HepG2 (cell line): ENCODE data around the gene SHANK2. TPM values are rescaled to one million over a fixed set of nuclear protein-coding genes. Genes with fewer than 3 reads are reported as not detected.

ENCODE experiments used
- ATAC-seq: fragments of 200-7000 bp; cut with Tn5 transposase; 3 replicates; pipeline ENCODE4 v1.9.1; 2020; ENCODE audit warnings: mild to moderate bottlenecking, moderate library complexity
- BruUV-seq: library from RNA; stranded (reverse); fragments of 400-500 nt; replicated peaks from 2 replicates; lab custom pipeline; 2021; lab: Mats Ljungman, UMichigan
- CTCF ChIA-PET: fragments of 300-600 bp; formaldehyde crosslinking; extraction: SDS; loops from one replicate; lab custom pipeline; 2021; ENCODE audit warnings: low total read pairs, inconsistent platforms, low intra/inter-chr PET ratio; lab: Yijun Ruan, JAX
- POLR2A ChIA-PET: fragments of 350-600 bp; sonication (Branson Sonifier 250); formaldehyde crosslinking; loops from one replicate; lab custom pipeline; 2020; ENCODE audit warnings: antibody characterized with exemption, inconsistent platforms; lab: Yijun Ruan, JAX
- DNase-seq: peaks from one replicate; pipeline ENCODE4 v3.0.0-alpha.2; 2015; ENCODE audit warnings: low spot score
- FAIRE-seq: peaks from 3 replicates; lab custom pipeline; 2011; peaks lifted over from hg19 to GRCh38; lab: Jason Lieb, UNC
- H2AFZ ChIP-seq: one replicate; pipeline ENCODE4 v1.6.1; 2011; ENCODE audit warnings: low read length, inconsistent platforms
- H3K27ac ChIP-seq: fragments of 300-600 bp; 3 replicates; pipeline ENCODE4 v1.8.0; 2011; ENCODE audit warnings: mixed run types, mild to moderate bottlenecking, mixed read lengths, low read length, inconsistent platforms; ENCODE audit not compliant: insufficient read depth; ENCODE audit errors: extremely low read length
- H3K27me3 ChIP-seq, 2 experiments: fragments of 200-600 bp in 1 of 2; 2 replicates in 1 of 2; 3 replicates in 1 of 2; pipeline versions ENCODE4 v1.6.0 to v1.8.0; 2011; ENCODE audit warnings: low read length in 2 of 2, mild to moderate bottlenecking in 2 of 2, moderate library complexity in 2 of 2, inconsistent platforms in 1 of 2; ENCODE audit not compliant: insufficient read depth in 2 of 2, control insufficient read depth in 1 of 2
- H3K36me3 ChIP-seq, 2 experiments: fragments of 200-600 bp in 1 of 2; replicated peaks in 1 of 2; 2 replicates in 1 of 2; 3 replicates in 1 of 2; pipeline versions ENCODE4 v1.5.1 to v1.8.0; 2011; ENCODE audit warnings: low read length in 2 of 2, inconsistent platforms in 1 of 2; ENCODE audit not compliant: insufficient read depth in 2 of 2, control insufficient read depth in 1 of 2
- H3K4me1 ChIP-seq: 2 replicates; pipeline ENCODE4 v1.5.1; 2012; ENCODE audit warnings: low read length, inconsistent platforms; ENCODE audit not compliant: insufficient read depth
- H3K4me2 ChIP-seq: 2 replicates; pipeline ENCODE4 v1.6.0; 2011; ENCODE audit warnings: low read depth, low read length, inconsistent platforms
- H3K4me3 ChIP-seq, 3 experiments: fragments of 200-600 bp in 1 of 3; sonication (generic), shearing (Covaris generic) in 1 of 3; replicated peaks in 1 of 3; 2 replicates each; pipeline ENCODE4 v1.5.1; 2011 to 2016; ENCODE audit warnings: low read length in 3 of 3, inconsistent platforms in 2 of 3, low read depth in 2 of 3, mild to moderate bottlenecking in 2 of 3, control low read depth in 1 of 3, mixed read lengths in 1 of 3; ENCODE audit not compliant: insufficient read depth in 1 of 3
- H3K79me2 ChIP-seq: one replicate; pipeline ENCODE4 v1.6.1; 2011; ENCODE audit warnings: low read length, inconsistent platforms; ENCODE audit not compliant: insufficient read depth
- H3K9ac ChIP-seq: 2 replicates; pipeline ENCODE4 v1.6.0; 2011; ENCODE audit warnings: mild to moderate bottlenecking, low read depth, low read length, inconsistent platforms; ENCODE audit not compliant: insufficient read depth
- H3K9me3 ChIP-seq: 2 replicates; pipeline ENCODE4 v1.5.1; 2012; ENCODE audit warnings: mild to moderate bottlenecking, low read length
- H4K20me1 ChIP-seq: 2 replicates; pipeline ENCODE4 v1.6.0; 2011; ENCODE audit warnings: inconsistent platforms, mild to moderate bottlenecking, low read length, moderate library complexity; ENCODE audit not compliant: insufficient read depth
- HHEX ChIP-seq: IDR thresholded peaks from 2 replicates; pipeline ENCODE4 v1.6.1; 2016; ENCODE audit warnings: control low read depth
- MEIS2 ChIP-seq: sonication (generic); formaldehyde crosslinking; IDR thresholded peaks from 2 replicates; pipeline ENCODE4 v1.9.0; 2021; ENCODE audit warnings: mild to moderate bottlenecking, missing genetic modification reagents
- MTF1 ChIP-seq: sonication (generic); formaldehyde crosslinking; IDR thresholded peaks from 2 replicates; pipeline ENCODE4 v1.5.0; 2020; ENCODE audit warnings: missing genetic modification reagents
- SIN3A ChIP-seq: IDR thresholded peaks from 2 replicates; pipeline ENCODE4 v1.6.1; 2011; ENCODE audit warnings: low read depth, mild to moderate bottlenecking, control low read depth, low read length, borderline replicate concordance
- ZFX ChIP-seq: sonication (generic); formaldehyde crosslinking; IDR thresholded peaks from 2 replicates; pipeline ENCODE4 v1.4.0; 2020; ENCODE audit warnings: mild to moderate bottlenecking, low read depth, missing genetic modification reagents, moderate library complexity
- ZNF331 ChIP-seq: sonication (generic); formaldehyde crosslinking; IDR thresholded peaks from 2 replicates; pipeline ENCODE4 v1.4.0; 2020; ENCODE audit warnings: missing genetic modification reagents
- ZNF629 ChIP-seq: sonication (generic); formaldehyde crosslinking; conservative IDR thresholded peaks from 2 replicates; pipeline ENCODE4 v1.5.0; 2020; ENCODE audit warnings: missing genetic modification reagents
- ZNF678 ChIP-seq: sonication (generic); formaldehyde crosslinking; IDR thresholded peaks from 2 replicates; pipeline ENCODE4 v1.4.0; 2020; ENCODE audit warnings: mild to moderate bottlenecking, missing genetic modification reagents
- ZNF740 ChIP-seq: sonication (generic); formaldehyde crosslinking; IDR thresholded peaks from 2 replicates; pipeline ENCODE4 v1.4.0; 2020; ENCODE audit warnings: missing genetic modification reagents
- ZNF749 ChIP-seq: sonication (generic); formaldehyde crosslinking; IDR thresholded peaks from 2 replicates; pipeline ENCODE4 v1.8.0; 2022; ENCODE audit warnings: mild to moderate bottlenecking, missing genetic modification reagents, moderate library complexity, borderline replicate concordance
- WGBS: methylation state at CpG from one replicate; pipeline ENCODE4 v1.1.6; 2017; ENCODE audit warnings: low lambda C conversion rate; 5-methylcytosine and 5-hydroxymethylcytosine counted together
- in situ Hi-C: cut with HindIII; loops from 2 replicates; pipeline ENCODE4 v1.10.0; 2017; ENCODE audit warnings: low pct_unique_long_range_greater_than_20kb; ENCODE audit not compliant: extremely low pct_ligation_motif_present
- intact Hi-C: fragments of 100-400 bp; cut with micrococcal nuclease; formaldehyde crosslinking; loops from one replicate; pipeline ENCODE4 v1.10.0; 2022; ENCODE audit not compliant: unreplicated experiment
- polyA plus RNA-seq, 8 experiments: library from polyadenylated mRNA; depleted of rRNA in 3 of 8; stranded (reverse) in 7 of 8; unstranded in 1 of 8; fragments of >200 nt; fragmentation: Illumina TruSeq in 4 of 8; extraction: Trizol in 4 of 8; gene quantifications; 2 replicates each; pipeline versions ENCODE4 v1.2.1 to v1.2.3, GENCODE V29; 2011 to 2016; ENCODE audit warnings: low read depth in 4 of 8, missing spikeins in 1 of 8, mixed read lengths in 1 of 8; ENCODE audit not compliant: insufficient read depth in 1 of 8
- total RNA-seq, 5 experiments: library from RNA; depleted of rRNA; stranded (reverse); fragments of >200 nt; fragmentation: Illumina TruSeq; extraction: Trizol; gene quantifications; 2 replicates each; pipeline ENCODE4 v1.2.3, GENCODE V29; 2016; ENCODE audit warnings: low read depth in 1 of 5
- TF ChIP-seq, protein P1 (sequence below): sonication (generic); formaldehyde crosslinking; IDR thresholded peaks from 2 replicates; pipeline ENCODE4 v1.5.1; 2020; ENCODE audit warnings: mild to moderate bottlenecking, missing genetic modification reagents, moderate library complexity
- TF ChIP-seq, protein P2 (sequence below): fragments of 450-650 bp; IDR thresholded peaks from 2 replicates; pipeline ENCODE4 v1.6.1; 2017
- TF ChIP-seq, protein P3 (sequence below): sonication (generic); formaldehyde crosslinking; IDR thresholded peaks from 2 replicates; pipeline ENCODE4 v1.4.0; 2020; ENCODE audit warnings: mild to moderate bottlenecking, missing genetic modification reagents

Gene SHANK2
- total and polyA plus RNA-seq, 2 of the 13 experiments (the other 11 are each of a cell fraction or from before 2014, with no cell fraction given), result 10.2 to 13.0 TPM

DNA sequence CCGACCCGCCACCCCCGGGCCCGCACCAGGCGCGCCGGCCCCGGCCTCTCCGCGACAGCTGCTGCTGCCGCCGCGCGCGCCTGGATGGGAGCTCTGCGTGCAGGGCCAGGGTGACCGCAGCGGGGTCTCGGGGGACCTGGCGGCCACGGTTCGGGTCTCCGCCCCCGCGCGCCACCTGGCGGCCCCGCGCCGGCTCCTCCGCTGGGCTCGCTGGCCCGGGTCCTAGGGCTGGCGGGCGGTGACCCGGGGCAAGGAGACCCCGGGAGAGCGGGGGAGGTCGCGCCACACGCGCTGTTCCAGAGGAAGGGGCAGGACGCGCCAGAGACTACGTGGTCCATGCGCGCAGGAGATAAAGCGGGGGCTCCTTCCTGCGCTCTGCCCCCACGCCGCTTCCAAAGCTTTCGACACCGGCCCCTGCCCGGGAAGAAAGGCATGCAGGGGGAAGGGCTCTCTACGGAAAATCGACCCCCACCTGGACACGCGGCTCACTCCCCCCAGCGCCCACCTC is 562 bp downstream of the SHANK2 start (continued):
- TF ChIP-seq, protein P1, sequence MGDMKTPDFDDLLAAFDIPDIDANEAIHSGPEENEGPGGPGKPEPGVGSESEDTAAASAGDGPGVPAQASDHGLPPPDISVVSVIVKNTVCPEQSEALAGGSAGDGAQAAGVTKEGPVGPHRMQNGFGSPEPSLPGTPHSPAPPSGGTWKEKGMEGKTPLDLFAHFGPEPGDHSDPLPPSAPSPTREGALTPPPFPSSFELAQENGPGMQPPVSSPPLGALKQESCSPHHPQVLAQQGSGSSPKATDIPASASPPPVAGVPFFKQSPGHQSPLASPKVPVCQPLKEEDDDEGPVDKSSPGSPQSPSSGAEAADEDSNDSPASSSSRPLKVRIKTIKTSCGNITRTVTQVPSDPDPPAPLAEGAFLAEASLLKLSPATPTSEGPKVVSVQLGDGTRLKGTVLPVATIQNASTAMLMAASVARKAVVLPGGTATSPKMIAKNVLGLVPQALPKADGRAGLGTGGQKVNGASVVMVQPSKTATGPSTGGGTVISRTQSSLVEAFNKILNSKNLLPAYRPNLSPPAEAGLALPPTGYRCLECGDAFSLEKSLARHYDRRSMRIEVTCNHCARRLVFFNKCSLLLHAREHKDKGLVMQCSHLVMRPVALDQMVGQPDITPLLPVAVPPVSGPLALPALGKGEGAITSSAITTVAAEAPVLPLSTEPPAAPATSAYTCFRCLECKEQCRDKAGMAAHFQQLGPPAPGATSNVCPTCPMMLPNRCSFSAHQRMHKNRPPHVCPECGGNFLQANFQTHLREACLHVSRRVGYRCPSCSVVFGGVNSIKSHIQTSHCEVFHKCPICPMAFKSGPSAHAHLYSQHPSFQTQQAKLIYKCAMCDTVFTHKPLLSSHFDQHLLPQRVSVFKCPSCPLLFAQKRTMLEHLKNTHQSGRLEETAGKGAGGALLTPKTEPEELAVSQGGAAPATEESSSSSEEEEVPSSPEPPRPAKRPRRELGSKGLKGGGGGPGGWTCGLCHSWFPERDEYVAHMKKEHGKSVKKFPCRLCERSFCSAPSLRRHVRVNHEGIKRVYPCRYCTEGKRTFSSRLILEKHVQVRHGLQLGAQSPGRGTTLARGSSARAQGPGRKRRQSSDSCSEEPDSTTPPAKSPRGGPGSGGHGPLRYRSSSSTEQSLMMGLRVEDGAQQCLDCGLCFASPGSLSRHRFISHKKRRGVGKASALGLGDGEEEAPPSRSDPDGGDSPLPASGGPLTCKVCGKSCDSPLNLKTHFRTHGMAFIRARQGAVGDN (CRISPR knock-in tag), result peak; percentile 50
- TF ChIP-seq ZNF331 (CRISPR knock-in tag) (no peak), ZFX (peak; percentile 24; the same call in 1 of the 2 replicates)

- H3K4me2 ChIP-seq, result peak overlapping the region; percentile 79
- TF ChIP-seq ZNF749 (CRISPR knock-in tag) (0 out of 2 replicates have a peak, but pooled peaks have one; percentile 15), ZNF629 (0 out of 2 replicates have a peak, but pooled peaks have one; percentile 1), MEIS2 (CRISPR knock-in tag) (no peak), MTF1 (CRISPR knock-in tag) (no peak), ZNF678 (CRISPR knock-in tag) (0 out of 2 replicates have a peak, but pooled peaks have one; percentile 43), SIN3A (0 out of 2 replicates have a peak, but pooled peaks have one; percentile 38), HHEX (CRISPR knock-in tag) (no peak), ZNF740 (CRISPR knock-in tag) (no peak)
- TF ChIP-seq, protein P2, sequence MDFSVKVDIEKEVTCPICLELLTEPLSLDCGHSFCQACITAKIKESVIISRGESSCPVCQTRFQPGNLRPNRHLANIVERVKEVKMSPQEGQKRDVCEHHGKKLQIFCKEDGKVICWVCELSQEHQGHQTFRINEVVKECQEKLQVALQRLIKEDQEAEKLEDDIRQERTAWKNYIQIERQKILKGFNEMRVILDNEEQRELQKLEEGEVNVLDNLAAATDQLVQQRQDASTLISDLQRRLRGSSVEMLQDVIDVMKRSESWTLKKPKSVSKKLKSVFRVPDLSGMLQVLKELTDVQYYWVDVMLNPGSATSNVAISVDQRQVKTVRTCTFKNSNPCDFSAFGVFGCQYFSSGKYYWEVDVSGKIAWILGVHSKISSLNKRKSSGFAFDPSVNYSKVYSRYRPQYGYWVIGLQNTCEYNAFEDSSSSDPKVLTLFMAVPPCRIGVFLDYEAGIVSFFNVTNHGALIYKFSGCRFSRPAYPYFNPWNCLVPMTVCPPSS, result no peak
- TF ChIP-seq, protein P3, sequence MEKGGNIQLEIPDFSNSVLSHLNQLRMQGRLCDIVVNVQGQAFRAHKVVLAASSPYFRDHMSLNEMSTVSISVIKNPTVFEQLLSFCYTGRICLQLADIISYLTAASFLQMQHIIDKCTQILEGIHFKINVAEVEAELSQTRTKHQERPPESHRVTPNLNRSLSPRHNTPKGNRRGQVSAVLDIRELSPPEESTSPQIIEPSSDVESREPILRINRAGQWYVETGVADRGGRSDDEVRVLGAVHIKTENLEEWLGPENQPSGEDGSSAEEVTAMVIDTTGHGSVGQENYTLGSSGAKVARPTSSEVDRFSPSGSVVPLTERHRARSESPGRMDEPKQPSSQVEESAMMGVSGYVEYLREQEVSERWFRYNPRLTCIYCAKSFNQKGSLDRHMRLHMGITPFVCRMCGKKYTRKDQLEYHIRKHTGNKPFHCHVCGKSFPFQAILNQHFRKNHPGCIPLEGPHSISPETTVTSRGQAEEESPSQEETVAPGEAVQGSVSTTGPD (CRISPR knock-in tag), result no peak
These were observed 1.1 kb downstream of the SHANK2 start for GRCh38 chr11:71251151-71251721.

More at GRCh38 chr11:71251151-71251721, 1.1 kb downstream of the SHANK2 start:
- CTCF ChIA-PET, result interaction anchor here (1.0 to 1.5 kb wide), 2 partner anchors 78 to 93 kb away, joined by 3 read pairs; no protein-coding TSS in a partner anchor
- in situ Hi-C loops (no loop called here), intact Hi-C loops (no loop called here)
- no TSS peak for BruUV-seq
- POLR2A ChIA-PET, result interaction anchor here (2.2 to 3.6 kb wide), 6 partner anchors 7 to 98 kb away, joined by 5 to 55 read pairs (median 22); no protein-coding TSS in a partner anchor
- H3K9ac ChIP-seq, result peak overlapping the region; percentile 98
- H4K20me1 ChIP-seq, result peaks cover 19% of the 10 kb centered on the region
- peak overlapping the region; percentile 98 for H3K27ac ChIP-seq
- H3K36me3 ChIP-seq, result peaks cover 1 to 16% of the 10 kb centered on the region in 2 experiments; a peak in 1 of 5 replicates
- no peak for DNase-seq
- peak overlapping the region; percentile 87 to 95 (median 90) for H3K4me3 ChIP-seq
- H3K27me3 ChIP-seq, result no peaks in the 10 kb centered on the region; a peak in 1 of 5 replicates
- no peak overlapping the region for H2AFZ ChIP-seq
- FAIRE-seq, result no peak
- 2% methylated on average over 6 of the region's 64 CpGs for WGBS
- H3K9me3 ChIP-seq, result no peaks in the 10 kb centered on the region
- 0 out of 3 replicates have a peak, but pooled peaks have one; percentile 5 for ATAC-seq
- H3K79me2 ChIP-seq, result peaks cover 50% of the 10 kb centered on the region
- H3K4me1 ChIP-seq, result peaks cover 69% of the 10 kb centered on the region
